AML-193 (cell line): ENCODE results near the gene PRR19.
"Not testable (repeated sequence)": the region's sequence is repeated elsewhere in the genome, so short reads cannot be mapped to it uniquely, and the experiment has no call there.

Experiments used
- DNase-seq, 2 experiments: peaks; one replicate each; lab custom pipeline; 2025; lab: John Stamatoyannopoulos, UW

PRR19 gene

GRCh38 chr19:42325896-42326771, 24.2 kb downstream of the PRR19 start:
- peak in 1 of 2 experiments; percentile 29 for DNase-seq

DNA sequence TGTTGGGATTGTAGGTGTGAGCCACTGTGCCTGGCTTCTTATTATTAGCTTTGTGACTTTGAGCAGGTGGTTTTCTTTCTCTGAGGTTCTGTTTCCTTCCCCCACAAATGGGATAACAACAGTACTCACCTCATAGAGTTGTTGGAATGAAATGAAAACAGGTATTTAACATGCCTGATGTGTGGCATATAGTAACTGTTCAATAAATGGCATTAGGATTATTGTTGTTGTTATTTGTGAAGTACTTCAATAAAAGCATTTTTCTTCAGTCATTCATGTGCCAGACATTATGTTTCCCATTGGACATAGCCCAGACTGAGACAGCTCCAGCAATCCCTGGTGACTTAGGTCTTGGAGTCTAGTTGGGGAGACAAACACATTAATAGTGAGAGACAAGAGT, 25.0 kb downstream of the PRR19 start:
- DNase-seq = no peak

DNA sequence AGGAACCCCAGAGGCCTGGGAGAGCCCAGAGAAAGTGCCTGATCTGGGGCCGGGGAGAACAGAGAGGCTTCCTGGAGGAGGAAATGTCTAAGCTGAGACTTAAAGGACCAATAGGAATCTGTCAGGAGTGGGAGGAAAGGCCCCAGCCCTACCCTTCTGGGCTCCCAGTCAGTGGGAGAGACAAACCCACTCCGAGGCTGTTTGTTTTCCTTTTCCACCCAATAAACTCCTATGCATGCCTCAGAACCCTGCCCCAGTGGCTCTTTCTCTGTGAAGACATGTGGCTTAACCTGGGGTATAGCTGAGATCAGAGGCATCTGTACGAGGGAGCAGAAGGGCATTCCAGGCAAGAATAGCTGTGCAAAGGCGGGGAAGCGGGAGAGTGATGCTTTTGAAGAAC, 25.4 kb downstream of the PRR19 start:
- DNase-seq = no peak

DNA sequence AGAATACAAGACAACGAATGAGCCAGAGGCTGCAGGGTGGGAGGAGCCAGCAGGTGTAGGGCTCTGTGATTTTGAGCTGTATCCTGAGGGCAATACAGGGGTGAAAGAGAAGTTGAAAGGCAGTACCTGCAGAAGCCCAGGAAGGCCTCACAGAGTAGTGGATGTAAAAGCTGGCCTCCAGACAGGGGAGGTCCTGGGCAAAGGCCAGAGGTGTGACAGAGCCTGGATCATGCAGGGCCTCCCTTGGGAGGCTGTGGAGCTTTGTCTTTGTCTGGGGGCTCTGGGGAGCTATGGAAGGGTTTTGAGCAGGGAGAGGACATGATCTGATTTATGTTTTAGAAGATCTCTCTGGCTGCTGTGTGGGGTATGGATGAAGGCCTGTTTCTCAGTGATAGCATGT, 26.2 kb downstream of the PRR19 start:
- DNase-seq = no peak

- DNase-seq = no peak
These were observed 26.9 kb downstream of the PRR19 start for GRCh38 chr19:42328854-42329253.

GRCh38 chr19:42330241-42330711, 28.3 kb downstream of the PRR19 start:
- DNase-seq = no peak

DNA sequence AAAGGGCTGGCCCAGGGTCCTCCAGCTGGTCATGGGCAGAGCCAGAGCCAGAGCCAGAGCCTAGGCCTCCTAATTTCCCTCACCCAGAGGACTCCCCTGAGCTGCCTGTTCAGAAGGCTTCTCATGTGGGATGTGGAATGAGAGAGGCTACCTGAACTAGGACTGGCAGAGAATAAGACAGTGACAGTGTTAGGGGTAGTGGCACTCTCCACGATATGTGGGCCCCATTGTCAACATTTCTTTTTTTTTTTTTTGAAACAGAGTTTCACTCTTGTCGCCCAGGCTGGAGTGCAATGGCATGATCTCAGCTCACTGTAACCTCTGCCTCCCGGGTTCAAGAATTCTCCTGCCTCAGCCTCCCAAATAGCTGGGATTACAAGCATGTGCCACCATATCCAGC, 29.4 kb downstream of the PRR19 start:
- not testable (repeated sequence) for DNase-seq

- DNase-seq = no peak
These were observed 30.1 kb downstream of the PRR19 start for GRCh38 chr19:42332059-42332458.

GRCh38 chr19:42333018-42333417, 31.1 kb downstream of the PRR19 start:
- no peak for DNase-seq

DNA sequence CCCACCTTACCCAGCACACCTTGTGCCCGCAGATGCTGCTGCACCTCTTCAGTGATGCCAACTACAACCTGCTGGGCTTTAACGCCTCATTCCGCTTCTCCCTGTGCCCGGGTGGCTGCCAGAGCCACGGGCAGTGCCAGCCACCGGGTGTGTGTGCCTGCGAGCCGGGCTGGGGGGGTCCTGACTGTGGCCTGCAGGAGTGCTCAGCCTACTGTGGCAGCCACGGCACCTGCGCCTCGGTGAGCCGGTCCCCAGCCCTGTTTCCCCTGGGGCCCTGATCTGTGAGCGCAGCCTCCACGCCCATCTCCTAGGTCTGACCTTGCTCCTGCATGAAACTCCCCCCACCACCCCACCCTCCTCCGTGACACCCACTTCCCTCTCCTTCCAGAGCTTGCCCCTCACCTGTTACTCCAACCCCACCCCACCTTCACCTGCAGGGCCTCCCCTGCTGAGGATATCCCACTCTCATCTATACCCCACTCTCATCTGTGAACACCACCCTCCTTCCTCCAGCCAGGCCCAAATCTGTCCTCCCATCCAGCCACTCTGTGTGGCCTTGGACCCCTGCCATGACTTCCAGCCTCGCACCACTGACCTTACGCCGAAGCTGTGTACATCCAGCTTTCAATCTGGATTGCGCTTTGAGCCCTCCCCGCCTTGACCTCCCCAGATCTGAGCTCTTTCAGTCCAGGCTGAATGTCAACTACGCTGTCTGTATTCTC, 32.2 kb downstream of the PRR19 start:
- no peak for DNase-seq

GRCh38 chr19:42334697-42335373, 32.9 kb downstream of the PRR19 start:
- DNase-seq = no peak

GRCh38 chr19:42335374-42335936, 33.5 kb downstream of the PRR19 start:
- no peak for DNase-seq

DNA sequence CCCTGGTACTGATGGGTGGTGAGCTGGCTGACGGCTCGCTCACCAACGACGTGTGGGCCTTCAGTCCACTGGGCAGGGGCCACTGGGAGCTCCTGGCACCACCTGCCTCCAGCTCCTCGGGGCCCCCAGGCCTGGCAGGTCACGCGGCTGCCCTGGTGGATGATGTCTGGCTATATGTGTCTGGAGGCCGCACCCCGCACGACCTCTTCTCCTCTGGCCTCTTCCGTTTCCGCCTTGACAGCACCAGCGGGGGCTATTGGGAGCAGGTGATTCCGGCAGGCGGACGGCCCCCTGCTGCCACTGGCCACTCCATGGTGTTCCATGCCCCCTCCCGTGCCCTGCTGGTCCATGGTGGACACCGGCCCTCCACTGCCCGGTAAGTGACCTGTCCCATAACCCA, 34.0 kb downstream of the PRR19 start:
- no peak for DNase-seq

- DNase-seq = not testable (repeated sequence)
These were observed 37.4 kb downstream of the PRR19 start for GRCh38 chr19:42339126-42339860.

DNA sequence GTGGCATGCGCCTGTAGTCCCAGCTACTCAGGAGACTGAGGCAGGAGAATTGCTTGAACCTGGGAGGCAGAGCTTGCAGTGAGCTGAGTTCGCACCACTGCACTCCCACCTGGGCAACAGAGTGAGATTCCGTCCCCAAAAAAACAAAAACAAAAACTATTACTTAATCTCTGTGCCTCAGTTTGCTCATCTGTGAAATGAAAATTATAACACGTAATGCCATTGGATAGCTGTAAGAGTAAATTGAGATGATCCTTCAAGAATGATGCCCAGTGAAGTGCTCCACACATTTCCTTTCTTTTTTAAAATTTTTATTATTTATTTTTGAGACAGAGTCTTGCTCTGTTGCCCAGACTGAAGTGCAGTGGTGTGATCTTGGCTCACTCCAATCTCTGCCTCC, 38.0 kb downstream of the PRR19 start:
- not testable (repeated sequence) for DNase-seq

DNA sequence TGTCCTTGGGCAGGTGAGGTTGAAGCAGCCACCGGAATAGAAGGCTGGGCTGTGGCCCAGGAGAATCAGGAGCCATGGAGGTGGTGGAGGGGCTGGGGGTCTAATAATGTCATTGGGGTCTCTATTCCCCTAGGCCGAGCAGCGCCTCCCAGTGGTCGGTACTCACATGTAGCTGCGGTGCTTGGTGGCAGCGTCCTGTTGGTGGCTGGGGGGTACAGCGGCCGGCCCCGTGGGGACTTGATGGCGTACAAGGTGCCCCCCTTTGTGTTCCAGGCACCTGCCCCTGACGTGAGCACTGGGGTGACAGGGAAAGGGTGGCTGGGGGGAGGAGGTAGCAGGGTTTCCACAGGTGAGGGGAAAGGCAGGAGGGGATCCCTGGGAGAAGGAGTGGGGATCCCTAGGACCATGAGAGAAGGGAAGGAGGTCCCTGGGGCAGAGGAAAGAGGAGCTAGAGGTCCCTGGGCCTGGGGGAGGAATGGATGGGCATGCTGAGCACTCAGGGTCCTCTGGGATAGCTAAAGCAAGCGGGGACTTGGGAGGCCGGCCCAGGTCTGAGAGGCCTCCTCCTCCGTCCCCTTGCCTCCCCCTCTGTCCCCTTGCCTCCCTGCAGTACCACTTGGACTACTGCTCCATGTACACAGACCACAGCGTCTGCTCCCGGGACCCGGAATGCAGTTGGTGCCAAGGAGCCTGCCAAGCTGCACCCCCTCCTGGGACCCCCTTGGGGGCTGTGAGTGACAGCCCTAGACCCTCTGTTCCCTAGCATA, 41.6 kb downstream of the PRR19 start:
- no peak for DNase-seq

DNA sequence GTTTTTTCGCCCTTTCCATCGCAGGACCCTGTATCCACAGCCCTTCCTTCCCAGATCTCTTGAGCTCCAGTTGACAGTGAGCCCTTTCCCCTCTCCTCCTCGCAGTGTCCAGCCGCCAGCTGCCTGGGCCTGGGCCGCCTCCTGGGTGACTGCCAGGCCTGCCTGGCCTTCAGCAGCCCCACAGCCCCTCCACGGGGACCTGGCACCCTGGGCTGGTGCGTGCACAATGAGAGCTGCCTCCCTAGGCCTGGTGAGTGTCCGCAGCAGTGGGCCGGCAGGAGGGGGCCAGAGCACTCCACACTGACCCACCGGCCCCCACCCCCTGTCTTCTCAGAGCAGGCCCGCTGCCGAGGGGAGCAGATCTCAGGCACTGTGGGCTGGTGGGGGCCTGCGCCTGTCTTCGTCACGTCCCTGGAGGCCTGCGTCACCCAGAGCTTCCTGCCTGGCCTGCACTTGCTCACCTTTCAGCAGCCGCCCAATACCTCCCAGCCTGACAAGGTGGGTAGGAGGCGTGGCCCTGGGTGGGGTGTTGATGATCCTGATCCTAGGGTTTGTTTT, 42.5 kb downstream of the PRR19 start:
- DNase-seq = no peak

DNA sequence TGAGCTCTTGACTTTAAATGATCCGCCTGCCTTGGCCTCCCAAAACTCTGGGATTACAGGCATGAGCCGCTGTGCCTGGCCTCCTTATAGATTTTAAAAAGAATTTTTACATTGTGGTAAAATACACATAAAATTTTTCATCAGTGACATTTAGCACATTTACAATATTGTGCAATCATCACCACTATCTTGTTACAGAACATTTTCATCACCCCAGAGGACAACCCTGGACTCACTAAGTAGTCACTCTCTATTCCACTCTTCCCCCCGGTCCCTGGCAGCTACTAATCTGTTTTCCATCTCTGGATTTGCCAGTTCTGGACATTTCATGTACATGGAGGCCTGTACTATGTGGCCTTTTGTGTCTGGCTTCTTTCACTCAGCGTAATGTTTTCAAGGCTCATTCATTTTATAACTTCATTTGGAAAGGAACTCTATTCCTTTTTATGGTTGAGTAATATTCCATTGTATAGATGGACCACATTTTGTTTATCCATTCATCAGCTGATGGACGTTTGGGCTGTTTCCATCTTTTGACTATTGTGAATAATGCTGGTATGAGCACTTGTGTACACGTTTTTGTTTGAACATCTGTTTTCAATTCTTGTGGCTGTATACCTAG, 43.4 kb downstream of the PRR19 start:
- DNase-seq = no peak

DNA sequence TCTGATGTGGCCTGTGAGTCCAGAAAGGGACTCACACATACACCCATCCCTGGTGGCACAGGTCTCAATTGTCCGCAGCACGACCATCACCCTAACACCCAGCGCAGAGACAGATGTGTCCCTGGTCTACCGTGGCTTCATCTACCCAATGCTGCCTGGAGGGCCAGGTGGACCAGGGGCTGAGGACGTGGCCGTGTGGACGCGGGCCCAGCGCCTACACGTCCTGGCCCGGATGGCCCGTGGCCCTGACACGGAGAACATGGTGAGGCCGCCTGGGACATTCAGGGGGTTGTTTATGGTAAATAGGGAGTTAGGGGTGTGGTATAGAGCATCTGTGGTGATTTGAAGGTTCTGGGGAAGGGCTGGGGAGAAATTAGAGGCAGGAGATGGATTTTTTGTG, 46.3 kb downstream of the PRR19 start:
- DNase-seq = no peak
